Daoy (cell line): ENCODE results near the gene CCDC127. TPM values are rescaled to one million over a fixed set of nuclear protein-coding genes. Genes with fewer than 3 reads are reported as not detected.
"Not testable (repeated sequence)": the region's sequence is repeated elsewhere in the genome, so short reads cannot be mapped to it uniquely, and the experiment has no call there.

ENCODE experiments used
- DNase-seq: peaks from one replicate; pipeline ENCODE4 v3.0.0-alpha.2; 2015; ENCODE audit warnings: low read depth
- total RNA-seq: library from RNA; depleted of rRNA; stranded (reverse); fragments of >200 nt; shearing (Covaris generic); gene quantifications from 2 replicates; pipeline ENCODE4 v1.2.3, GENCODE V29; 2014; rRNA removed

The CCDC127 gene, protein sequence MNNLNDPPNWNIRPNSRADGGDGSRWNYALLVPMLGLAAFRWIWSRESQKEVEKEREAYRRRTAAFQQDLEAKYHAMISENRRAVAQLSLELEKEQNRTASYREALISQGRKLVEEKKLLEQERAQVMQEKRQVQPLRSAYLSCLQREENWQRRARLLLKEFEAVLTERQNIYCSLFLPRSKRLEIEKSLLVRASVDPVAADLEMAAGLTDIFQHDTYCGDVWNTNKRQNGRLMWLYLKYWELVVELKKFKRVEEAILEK
- total RNA-seq, result 2.3 and 4.1 TPM in 2 replicates

DNA sequence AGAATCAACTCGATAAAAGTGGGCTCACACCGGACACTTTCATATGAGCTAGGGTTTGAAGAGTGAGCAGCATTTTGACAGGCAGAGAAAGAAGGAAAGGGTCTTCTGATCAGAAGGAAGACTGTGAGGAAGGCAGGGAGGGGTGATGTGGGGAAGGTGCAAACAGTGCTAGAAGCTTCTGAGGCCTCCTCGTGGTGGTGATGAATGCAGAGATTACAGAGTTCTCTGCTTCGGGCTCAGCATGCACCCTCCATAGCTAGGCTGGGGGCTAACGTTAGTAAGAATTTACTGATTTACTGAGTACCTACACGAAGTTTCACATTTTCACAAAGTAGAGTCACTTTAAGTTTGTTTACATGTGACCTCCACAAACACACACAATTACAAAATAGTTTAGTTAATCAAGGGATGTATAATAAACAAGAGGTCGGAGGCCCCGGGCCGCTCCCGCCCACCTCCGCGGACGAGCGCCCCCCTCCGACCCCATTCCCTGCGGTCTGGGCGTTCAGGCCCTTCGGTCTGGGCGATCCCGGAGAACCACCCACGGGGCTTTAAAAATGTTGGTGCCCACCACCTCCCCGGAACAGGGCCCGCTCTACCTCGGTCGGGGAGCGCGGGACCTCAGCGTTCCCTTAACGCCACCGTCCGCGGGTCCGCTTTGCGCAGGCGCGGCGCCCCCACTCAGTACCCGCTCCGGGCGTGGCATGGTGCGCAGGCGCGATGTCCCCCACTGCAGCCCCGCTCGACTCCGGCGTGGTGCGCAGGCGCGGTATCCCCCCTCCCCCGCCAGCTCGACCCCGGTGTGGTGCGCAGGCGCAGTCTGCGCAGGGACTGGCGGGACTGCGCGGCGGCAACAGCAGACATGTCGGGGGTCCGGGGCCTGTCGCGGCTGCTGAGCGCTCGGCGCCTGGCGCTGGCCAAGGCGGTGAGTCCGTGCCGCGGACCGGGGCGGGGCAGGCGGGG is at the start of gene CCDC127, which contains the start of gene SDHA:
Gene CCDC127 (minus strand): TSS at position 660 of the 963 bp plus-strand sequence. CDS start 1,304 bp downstream, outside the sequence.
Gene SDHA (plus strand): TSS at position 827 of the 963 bp plus-strand sequence. CDS start 36 bp downstream, at position 863.
- peak; percentile 98 for DNase-seq

DNA sequence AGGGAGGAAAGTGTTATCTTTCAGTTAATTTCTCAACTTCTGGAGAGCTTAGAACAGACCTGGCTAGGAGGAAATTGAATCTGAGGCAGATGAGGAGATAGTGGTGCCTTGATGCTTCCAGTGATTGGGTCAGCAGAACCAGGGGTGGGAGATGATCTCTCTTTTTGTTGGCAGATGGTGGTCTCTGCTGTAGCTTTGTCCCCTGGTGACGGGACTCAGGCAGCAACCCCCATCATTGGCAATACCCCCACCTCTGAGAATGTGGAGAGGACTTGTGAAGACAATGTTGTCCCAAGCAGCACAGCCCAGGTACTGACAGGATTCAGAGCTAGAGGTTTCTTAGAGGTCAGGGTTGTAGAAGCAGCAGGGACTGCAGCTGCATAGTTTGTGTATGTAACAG is 49.8 kb upstream of the CCDC127 start:
- DNase-seq, result no peak

DNA sequence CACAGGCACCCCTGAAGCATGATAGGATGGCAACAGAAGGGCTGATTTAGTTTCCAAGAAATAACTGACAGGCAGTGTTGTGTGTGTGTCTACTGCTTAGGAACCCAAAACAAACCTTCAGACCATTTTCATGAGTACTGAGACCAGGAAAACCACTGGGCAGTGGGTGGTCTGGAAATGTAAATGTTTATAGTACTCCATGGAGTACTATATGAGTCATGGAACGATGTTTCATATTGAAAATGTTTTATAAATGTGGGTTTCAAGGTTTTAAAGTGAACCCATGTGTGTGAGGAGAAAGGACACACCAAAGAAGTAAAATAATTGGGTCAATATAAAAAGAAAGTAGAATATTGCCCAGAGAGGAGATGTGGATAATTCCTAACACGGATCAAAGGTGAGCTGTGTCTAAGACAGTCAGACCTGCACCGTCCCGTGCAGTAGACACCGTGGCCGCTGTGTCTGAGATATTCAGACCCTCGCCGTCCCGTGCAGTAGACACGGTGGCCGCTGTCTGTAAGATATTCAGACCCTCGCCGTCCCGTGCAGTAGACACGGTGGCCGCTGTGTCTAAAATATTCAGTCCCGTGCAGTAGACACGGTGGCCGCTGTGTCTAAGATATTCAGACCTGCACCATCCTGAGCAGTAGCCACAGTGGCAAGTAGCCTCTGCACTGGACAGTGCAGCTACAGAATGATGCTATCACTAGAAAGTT is 48.5 kb upstream of the CCDC127 start:
- peak; percentile 20 for DNase-seq

DNA sequence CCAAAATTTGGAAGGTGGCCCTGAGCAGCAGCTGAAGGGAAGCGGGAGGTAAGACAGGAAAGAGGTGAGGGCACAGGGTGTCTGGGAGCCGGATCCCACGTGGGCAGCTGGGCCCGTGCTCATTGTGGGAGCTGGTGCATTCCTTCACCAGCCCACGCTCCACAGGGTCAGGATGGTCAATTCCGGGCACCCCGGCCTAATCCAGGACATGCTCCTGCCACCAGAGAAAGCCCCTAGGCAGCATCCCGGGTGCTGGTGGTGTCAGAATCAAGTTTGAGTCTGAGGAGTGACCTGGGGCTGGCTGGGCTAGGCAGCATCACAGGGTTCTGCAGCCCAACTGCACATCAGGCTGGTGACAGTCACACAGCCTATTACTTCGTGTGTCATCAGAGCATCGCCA is 46.4 kb upstream of the CCDC127 start:
- DNase-seq, result no peak

DNA sequence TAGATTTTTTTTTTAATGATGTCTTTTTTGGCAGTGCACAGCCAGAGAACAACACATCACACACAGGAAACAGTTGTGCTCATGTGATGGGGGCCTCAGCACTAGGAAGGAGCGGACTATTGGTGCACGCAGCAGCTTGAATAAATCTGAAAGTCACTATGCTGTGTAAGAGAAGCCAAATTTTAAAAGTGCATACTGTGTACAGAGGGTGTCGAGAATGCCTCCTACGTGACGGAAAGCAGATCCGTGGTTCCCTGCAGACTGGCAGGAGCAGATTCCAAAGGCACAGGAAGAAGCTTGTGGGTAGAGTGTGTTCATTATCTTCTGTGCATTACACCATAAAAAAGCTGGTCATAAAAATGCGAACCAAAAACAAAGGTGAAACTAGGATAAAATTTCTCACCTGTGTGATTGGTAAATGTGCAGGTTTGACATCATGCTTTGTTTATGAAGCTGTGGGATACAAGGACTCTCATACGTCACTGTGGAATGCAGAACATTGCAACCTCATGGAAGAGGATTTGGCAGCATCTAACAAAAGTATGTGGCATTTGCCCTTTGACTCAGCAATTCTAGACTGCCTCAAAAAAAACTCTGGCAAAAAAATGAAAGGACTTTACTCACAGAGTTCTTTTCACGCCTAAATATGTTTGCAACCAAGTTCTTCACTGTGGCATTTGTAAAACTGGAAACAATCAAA is 45.5 kb upstream of the CCDC127 start:
- DNase-seq, result peak; percentile 21

DNA sequence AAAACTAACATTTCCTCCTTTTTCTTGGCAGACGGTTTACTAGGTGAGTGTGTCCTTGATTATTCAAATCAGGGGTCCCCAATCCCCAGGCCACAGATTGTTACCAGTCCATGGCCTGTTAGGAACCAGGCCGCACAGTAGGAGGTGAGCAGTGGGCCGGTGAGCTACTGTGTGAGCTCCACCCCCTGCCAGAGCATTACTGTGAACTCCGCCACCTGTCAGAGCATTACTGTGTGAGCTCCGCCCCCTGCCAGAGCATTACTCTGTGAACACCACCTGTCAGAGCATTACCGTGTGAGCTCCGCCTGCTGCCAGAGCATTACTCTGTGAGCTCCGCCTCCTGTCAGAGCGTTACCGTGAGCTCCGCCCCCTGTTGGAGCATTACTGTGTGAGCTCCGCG is 39.2 kb upstream of the CCDC127 start:
- DNase-seq, result no peak

DNA sequence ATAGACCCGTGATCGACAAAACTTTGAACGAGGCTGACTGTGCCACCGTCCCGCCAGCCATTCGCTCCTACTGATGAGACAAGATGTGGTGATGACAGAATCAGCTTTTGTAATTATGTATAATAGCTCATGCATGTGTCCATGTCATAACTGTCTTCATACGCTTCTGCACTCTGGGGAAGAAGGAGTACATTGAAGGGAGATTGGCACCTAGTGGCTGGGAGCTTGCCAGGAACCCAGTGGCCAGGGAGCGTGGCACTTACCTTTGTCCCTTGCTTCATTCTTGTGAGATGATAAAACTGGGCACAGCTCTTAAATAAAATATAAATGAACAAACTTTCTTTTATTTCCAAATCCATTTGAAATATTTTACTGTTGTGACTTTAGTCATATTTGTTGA is 38.4 kb upstream of the CCDC127 start:
- DNase-seq, result not testable (repeated sequence)

DNA sequence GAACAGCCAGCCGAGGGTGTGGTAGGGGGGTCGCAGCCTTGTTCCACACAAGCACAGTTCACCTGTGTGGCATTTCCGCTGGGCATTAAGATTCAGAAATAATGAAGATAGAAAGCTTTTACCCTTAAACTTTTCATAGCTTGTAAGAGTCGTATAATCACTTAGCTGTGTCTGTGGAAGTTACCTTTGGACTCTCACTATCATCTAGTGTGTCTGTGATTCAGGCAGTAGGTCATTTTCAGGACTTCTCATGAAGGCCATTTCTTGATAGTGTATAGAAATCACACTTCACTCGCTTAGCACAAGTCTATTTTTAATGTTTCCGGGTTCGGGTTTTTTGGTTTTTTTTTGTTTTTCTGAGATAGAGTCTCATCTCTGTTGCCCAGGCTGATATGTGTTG is 37.2 kb upstream of the CCDC127 start:
- DNase-seq, result not testable (repeated sequence)

DNA sequence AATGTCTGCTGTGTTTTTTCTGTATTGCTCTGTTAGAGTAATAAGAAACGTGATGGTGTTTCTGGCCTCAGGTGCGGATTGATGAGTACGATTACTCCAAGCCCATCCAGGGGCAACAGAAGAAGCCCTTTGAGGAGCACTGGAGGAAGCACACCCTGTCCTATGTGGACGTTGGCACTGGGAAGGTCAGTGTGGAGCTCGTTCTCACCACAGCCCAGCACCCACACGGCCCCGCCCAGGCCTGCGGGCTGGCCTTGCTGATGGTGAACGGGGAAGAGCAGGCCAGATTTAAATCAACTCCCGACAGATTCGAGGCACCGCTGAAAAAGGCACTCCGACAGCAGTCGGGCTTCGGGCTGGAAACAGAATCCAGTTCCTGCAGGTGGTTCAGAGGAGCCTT is 36.4 kb upstream of the CCDC127 start:
- not testable (repeated sequence) for DNase-seq

DNA sequence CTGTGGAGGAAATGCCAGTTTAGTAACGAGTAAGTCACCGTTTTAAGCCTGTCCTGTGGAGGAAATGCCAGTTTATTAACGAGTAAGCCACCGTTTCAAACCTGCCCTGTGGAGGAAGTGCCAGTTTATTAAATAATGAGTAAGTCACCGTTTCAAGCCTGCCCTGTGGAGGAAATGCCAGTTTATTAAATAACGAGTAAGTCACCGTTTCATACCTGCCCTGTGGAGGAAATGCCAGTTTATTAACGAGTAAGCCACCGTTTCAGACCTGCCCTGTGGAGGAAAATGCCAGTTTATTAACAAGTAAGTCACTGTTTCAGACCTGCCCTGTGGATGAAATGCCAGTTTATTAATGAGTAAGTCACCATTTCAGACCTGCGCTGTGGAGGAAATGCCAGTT is 34.6 kb upstream of the CCDC127 start:
- DNase-seq, result no peak

DNA sequence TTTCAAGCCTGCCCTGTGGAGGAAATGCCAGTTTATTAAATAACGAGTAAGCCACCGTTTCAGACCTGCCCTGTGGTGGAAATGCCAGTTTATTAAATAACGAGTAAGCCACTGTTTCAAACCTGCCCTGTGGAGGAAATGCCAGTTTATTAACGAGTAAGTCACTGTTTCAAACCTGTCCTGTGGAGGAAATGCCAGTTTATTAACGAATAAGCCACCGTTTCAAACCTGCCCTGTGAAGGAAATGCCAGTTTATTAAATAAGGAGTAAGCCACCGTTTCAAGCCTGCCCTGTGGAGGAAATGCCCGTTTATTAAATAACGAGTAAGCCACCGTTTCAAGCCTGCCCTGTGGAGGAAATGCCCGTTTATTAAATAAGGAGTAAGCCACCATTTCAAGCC is 34.0 kb upstream of the CCDC127 start:
- DNase-seq, result not testable (repeated sequence)

DNA sequence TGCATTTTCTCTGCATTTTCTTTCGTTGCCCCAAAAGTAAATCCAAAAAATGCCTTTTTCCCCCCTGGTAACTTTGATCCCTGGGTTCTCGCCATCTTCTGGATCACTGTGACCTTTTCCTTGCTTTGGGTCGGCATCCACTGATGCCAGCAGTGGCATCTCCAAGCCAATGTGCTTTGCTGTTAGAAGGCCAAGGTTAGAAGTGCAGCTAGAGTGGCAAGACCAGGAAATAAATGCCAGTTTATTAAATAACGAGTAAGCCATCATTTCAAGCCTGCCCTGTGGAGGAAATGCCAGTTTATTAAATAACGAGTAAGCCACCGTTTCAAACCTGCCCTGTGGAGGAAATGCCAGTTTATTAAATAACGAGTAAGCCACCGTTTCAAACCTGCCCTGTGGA is 33.6 kb upstream of the CCDC127 start:
- not testable (repeated sequence) for DNase-seq

DNA sequence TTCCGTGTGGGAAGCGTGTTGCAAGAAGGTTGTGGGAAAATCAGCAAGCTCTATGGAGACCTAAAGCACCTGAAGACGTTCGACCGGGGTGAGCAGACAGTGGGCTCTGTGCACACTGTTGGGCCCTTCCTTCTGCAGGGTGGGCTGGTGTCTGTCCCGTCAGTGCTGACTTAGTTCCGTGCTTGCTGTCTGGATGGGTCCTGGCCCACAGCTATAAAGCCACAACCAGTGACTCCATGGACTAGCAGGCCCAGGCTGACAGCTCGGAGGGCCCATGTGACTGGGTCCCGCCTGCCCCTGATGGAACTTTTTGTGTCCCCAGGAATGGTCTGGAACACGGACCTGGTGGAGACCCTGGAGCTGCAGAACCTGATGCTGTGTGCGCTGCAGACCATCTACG is 33.1 kb upstream of the CCDC127 start:
- not testable (repeated sequence) for DNase-seq

DNA sequence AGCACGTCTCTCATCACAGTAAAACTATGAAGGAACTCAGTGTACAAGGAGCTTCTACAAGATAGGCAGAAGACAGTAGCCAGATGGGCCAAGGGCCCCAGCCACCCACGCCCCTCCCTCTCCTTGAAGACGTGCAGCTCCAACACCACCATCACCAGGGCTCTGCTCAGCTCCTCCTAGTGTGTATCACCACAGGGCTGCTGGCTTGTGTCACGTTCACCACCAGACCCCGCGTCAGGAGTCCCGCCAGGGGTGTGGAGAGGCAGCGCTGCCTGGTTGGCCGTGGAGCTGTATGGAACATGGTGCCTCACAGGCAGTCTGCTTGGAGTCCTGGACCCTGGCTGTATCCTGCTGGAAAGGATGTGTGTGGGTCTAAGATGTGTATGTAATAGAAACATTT is 32.4 kb upstream of the CCDC127 start:
- DNase-seq, result not testable (repeated sequence)

DNA sequence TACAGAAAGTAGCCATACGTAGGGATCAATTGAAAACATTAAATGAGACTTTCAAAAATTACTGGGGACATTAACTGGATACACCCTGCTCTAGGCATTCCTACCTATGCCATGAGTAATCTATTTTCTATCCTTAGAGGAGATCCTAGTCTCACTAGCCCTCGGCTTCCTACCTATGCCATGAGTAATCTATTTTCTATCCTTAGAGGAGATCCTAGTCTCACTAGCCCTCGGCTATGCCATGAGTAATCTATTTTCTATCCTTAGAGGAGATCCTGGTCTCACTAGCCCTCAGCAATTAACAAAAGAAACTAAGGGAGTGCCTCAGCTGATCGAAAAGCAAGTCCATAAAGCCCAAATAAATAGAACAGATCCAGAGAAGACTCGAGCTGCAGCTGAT is 27.8 kb upstream of the CCDC127 start:
- not testable (repeated sequence) for DNase-seq

DNA sequence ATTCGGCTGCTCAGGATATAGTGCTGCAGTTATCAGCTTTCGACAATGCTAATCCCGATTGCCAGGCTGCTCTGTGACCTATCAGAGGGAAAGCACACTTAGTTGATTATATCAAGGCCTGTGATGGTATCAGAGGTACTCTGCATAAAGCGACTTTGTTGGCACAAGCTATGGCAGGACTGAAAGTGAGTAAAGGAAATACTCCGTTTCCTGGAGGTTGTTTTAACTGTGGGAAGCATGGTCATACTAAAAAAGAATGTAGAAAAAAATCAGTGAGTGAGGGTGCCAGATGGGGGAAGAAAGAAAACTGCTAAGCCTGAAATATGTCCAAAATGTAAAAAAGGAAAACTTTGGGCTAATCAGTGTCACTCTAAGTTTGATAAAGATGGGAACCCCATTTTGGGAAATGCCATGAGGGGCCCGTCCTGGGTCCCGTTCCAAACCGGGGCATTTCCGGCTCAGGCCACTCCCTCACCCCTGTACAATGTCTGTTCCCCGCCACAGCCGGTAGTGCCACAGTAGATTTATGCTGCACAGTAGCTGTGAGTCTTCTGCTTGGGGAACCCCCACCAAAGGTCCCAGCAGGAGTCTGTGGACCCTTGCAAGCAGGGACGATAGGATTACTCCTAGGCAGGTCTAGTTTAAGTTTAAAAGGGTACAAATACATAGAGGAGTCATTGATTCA is 25.9 kb upstream of the CCDC127 start:
- not testable (repeated sequence) for DNase-seq

DNA sequence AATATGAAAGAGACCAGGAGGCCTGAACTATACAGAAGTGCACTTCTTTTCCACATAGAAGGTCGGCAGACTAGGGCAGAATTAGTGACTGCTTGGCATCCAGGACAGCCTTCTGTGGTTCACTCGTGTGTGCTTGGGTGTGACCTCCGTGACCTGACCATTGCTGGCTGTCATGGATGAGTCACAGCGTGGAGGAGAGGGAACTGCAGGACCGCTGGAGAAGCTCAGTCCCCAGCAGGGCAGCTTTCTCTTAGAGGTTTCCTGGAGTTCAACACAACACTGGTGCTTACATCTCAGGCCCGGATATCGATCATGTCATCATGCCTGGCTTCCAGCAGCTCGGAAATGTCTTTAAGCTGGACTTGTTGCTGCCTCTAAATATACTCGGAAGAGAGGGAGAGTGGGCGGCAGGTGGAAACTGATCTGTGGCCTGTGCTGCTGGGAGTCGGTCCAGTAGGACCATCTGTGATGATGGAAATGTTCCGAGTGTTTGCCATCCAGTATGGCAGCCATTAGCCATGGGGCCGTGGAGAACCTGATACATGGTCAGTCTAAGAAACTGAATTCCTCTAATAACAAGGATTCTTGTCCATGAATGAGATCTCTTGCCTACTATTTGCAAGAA is 23.2 kb upstream of the CCDC127 start:
- DNase-seq, result not testable (repeated sequence)

DNA sequence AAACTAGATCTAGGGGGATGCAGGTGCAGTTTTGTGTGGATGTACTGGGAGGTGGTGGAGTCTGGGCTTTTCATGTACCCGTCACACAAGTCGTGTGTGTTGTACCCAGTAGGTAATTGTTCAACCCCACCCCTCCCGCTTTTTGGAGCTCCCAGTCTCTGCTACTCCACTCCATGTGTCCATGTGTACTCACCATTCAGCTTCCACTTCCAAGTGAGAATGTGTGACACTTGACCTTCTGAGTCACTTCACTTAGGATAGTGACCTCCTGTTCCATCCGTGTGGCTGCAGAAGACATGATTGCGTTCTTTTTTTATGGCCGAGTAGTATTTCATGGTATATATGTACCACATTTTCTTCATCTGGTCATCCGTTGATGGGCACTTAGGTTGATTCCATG is 22.6 kb upstream of the CCDC127 start:
- DNase-seq, result not testable (repeated sequence)

DNA sequence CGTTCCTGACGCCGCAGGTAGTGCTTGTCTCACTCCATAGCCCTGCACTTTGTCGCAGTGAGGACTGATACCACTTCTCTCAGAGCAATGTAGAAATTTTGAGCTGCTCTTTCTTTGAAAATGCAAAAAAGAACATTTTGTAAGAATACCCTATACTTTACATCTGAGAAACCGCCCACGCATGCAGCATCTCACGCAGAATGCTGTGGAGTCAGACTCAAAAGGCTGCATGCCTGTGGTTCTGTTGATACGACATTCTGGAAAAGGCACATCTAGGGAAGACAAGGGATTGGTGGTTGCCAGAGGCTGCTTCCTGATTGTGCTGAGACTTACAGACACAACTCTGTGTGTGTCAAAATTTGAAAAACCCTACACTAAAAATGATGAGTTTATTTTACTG is 20.0 kb upstream of the CCDC127 start:
- DNase-seq, result not testable (repeated sequence)

DNA sequence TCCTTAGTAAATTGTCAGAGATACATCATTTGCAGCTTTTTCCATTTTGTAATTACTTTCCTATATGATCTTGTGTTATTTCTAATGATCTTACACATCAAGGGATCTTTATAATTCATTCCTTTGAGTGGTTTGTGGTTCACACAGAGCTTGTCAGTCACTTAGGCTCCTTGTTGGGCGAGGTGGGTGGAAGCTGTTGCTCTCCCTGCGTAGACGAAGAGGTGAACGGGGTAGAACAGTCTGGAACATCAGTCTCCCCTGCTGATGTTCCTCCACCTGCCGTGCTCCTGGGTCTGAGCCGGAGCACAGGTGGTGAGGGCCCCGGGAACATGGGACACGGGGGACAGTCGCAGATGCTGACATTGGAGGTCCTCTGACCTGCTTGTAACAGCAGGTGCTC is 17.6 kb upstream of the CCDC127 start:
- not testable (repeated sequence) for DNase-seq
